ENCODE measurements around the gene KDELR1. TPM values are rescaled to one million over a fixed set of nuclear protein-coding genes. Genes with fewer than 3 reads are reported as not detected.

KDELR1 gene
- total RNA-seq, 1 experiment from 2014 or later = 198 TPM

GRCh38 chr19:48395170-48395455, 3.8 kb upstream of the KDELR1 start:
- H2AK5ac ChIP-seq (ENCODE audit: insufficient read length, low read length) = no peak overlapping the region
- H2BK120ac ChIP-seq (ENCODE audit: low read depth, low read length, poor library complexity, severe bottlenecking) = no peak overlapping the region
- H3K14ac ChIP-seq (ENCODE audit: insufficient read depth, low read length) = no peak overlapping the region
- H3K27ac ChIP-seq (ENCODE audit: insufficient read length, low read depth, low read length) = no peak overlapping the region
- Mint-ChIP-seq H3K9me3 (no peaks in the 10 kb centered on the region; a peak in 1 of 5 replicates), H3K36me3 (ENCODE audit: insufficient read depth in 1 of 3, low read depth in 3 of 3) (no peaks in the 10 kb centered on the region; a peak in 1 of 7 replicates), H3K4me3 (peak overlapping the region in 1 of 2 experiments; percentile 84; a peak in 3 of 5 replicates), H3K4me1 (peaks cover 39 to 69% of the 10 kb centered on the region in 2 experiments), H3K27ac (no peak overlapping the region), H3K27me3 (ENCODE audit: low read depth) (peaks cover 62% of the 10 kb centered on the region)
- H3K4me2 ChIP-seq (ENCODE audit: insufficient read depth, insufficient read length, low read length) = peak overlapping the region; percentile 72
- no peaks in the 10 kb centered on the region for H4K20me1 ChIP-seq (ENCODE audit: control insufficient read depth, insufficient read depth, insufficient read length)
- H3K23me2 ChIP-seq (ENCODE audit: insufficient read length, low read depth, low read length, poor library complexity, severe bottlenecking) = peaks cover 17% of the 10 kb centered on the region
- H3K4me1 ChIP-seq (ENCODE audit: insufficient read depth, low read length) = peaks cover 6% of the 10 kb centered on the region; the same call in 1 of the 2 replicates
- no peak overlapping the region for H3K23ac ChIP-seq (ENCODE audit: insufficient read length, low read depth, low read length)
- H4K8ac ChIP-seq (replicated peaks; ENCODE audit: insufficient read length, low read depth, low read length) = no peak overlapping the region
- no peak for DNase-seq
- H3T11ph ChIP-seq (ENCODE audit: low read length) = no peak overlapping the region
- no CpG with 5 or more reads among the region's 6 CpGs for WGBS (ENCODE audit: extremely low coverage, insufficient read length, low lambda C conversion rate)
- H2BK15ac ChIP-seq (ENCODE audit: low read depth, low read length) = no peak overlapping the region
- no peak overlapping the region for H2BK20ac ChIP-seq (ENCODE audit: low read depth, low read length, poor library complexity, severe bottlenecking)
- H2BK12ac ChIP-seq (ENCODE audit: insufficient read length, low read depth, low read length) = no peak overlapping the region
- H3K9me3 ChIP-seq (ENCODE audit: control insufficient read depth, low read depth, low read length) = no peaks in the 10 kb centered on the region
- peaks cover 8% of the 10 kb centered on the region; the same call in 1 of the 2 replicates for H3K27me3 ChIP-seq (ENCODE audit: insufficient read depth, low read length)
- H3K4ac ChIP-seq (ENCODE audit: low read depth, low read length) = no peak overlapping the region
- TF ChIP-seq CTCF (conservative IDR thresholded peaks at IDR 0.05) = no peak
- no peak overlapping the region for H2AFZ ChIP-seq (ENCODE audit: low read length)
- H3K79me2 ChIP-seq (ENCODE audit: insufficient read depth, low read length) = no peaks in the 10 kb centered on the region; the same call in 1 of the 2 replicates
- H4K91ac ChIP-seq (ENCODE audit: insufficient read length, low read depth, low read length) = no peak overlapping the region
- no peak overlapping the region for H3K18ac ChIP-seq (ENCODE audit: insufficient read length, low read depth, low read length)
- no peak overlapping the region for H3K9ac ChIP-seq (ENCODE audit: extremely low read depth, insufficient read length, low read length)
- no peak overlapping the region for H3K56ac ChIP-seq (ENCODE audit: insufficient read length, low read depth, low read length)
- no peak overlapping the region for H2BK5ac ChIP-seq (ENCODE audit: insufficient read length, low read length)
- H3K79me1 ChIP-seq (ENCODE audit: insufficient read depth, low read depth, low read length, poor library complexity, severe bottlenecking) = no peaks in the 10 kb centered on the region
- no peak overlapping the region for H4K5ac ChIP-seq (ENCODE audit: insufficient read length, low read depth, low read length)
